Heart left ventricle (tissue), 13 donors: Measurements from ENCODE around the gene CHCHD6.

Experiments used
- POLR2A ChIP-seq, 2 donors: fragments of 450-650 bp; IDR thresholded peaks; one replicate each; pipeline ENCODE4 v1.6.1; 2017; ENCODE audit warnings: antibody characterized with exemption in 2 of 2, mild to moderate bottlenecking in 2 of 2, moderate library complexity in 2 of 2
- TF ChIP-seq, protein P1 (sequence below), 12 donors: fragments of 200-600 bp; sonication (generic) in 4 of 12; IDR thresholded peaks; one replicate each; pipeline versions ENCODE4 v1.5.0 to v1.8.0; 2018 to 2022; ENCODE audit warnings: antibody characterized with exemption in 12 of 12, mild to moderate bottlenecking in 5 of 12
- donor health status: ischemic (EF 13 %, LVEDD 7.1; RV severe dilation, severe dysfunction).
- donor health status: DM: no; HTN: yes; CAD: no.
- donor health status: DM: no; HTN: no; CAD: no.
- donor health status: ischemic (EF 25% LVEDD 6.9; RV normal size, moderate dysfunction).
- donor health status: ischemic (EF 25% LVEDD 5.7; RV mildly dilated, moderate dysfunction).
- donor health status: ischemic (EF 35%, LVEDD 5.7; RV mildly dilated, moderate dysfunction).
- donor health status: nonischemic (EF 11% LVEDD 7.7; RV severe dilation, severe dysfunction).
- donor health status: DM: yes; HTN: yes; CAD: no.
- donor health status: PGD.
- donor health status: ischemic (EF 29% LVEDD 5.4; RV normal size, mild dysfunction).
- donor health status: nonischemic (EF 23%, LVEDD 6.1; RV moderate dilation, normal function).

DNA sequence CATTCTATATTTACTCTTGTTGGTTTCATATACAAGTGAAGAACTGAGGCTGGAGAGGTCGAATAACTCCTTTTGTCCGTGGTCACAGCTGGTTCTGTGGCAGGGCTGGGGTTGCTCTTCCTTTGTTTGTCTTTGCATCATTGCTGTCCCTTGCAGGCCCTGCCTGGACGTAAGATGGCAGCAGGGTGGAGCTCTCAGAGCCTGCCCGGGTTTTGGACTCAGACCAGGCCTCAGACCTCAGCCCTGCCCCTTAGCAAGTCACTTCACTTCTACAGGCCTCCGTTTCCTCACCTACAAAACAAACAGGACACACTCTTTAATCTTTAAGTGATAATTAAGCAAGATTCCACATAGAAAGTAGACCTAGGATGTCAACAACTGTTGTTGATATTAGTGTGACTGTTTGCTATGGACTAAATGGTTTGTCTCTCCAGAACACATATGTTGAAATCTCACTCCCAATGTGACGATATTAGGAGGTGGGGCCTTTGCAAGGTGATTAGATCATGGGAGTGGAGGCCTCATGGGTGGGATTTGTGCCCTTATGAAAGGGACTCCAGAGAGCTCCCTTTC is 213.3 kb downstream of the CHCHD6 start:
- TF ChIP-seq, protein P1, sequence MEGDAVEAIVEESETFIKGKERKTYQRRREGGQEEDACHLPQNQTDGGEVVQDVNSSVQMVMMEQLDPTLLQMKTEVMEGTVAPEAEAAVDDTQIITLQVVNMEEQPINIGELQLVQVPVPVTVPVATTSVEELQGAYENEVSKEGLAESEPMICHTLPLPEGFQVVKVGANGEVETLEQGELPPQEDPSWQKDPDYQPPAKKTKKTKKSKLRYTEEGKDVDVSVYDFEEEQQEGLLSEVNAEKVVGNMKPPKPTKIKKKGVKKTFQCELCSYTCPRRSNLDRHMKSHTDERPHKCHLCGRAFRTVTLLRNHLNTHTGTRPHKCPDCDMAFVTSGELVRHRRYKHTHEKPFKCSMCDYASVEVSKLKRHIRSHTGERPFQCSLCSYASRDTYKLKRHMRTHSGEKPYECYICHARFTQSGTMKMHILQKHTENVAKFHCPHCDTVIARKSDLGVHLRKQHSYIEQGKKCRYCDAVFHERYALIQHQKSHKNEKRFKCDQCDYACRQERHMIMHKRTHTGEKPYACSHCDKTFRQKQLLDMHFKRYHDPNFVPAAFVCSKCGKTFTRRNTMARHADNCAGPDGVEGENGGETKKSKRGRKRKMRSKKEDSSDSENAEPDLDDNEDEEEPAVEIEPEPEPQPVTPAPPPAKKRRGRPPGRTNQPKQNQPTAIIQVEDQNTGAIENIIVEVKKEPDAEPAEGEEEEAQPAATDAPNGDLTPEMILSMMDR (IDR thresholded peaks at IDR 0.05): no peak
- TF ChIP-seq POLR2A (IDR thresholded peaks at IDR 0.05): no peak
